ENCODE measurements around the gene HEPACAM.

DNA sequence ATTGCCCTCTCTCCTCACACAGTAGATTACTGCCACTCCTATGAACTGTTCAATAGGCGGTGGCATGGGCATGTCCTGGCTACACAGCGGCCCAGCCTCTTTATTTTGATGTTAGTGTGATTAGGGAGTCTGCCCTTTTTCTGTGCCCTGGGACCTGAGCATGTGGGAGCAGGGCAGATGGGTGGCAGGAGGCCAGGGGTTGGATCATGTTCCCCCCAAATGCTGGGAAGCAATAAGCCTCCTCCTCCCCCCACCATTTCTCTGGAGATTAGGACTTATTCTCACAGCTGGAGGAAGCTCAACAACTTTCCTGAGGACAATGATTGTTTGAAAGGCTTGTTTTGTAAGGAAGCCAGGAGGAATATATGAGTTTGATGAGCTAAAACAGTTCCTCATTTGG lies 15.9 kb downstream of the HEPACAM start:
- TF ChIP-seq, protein P1, sequence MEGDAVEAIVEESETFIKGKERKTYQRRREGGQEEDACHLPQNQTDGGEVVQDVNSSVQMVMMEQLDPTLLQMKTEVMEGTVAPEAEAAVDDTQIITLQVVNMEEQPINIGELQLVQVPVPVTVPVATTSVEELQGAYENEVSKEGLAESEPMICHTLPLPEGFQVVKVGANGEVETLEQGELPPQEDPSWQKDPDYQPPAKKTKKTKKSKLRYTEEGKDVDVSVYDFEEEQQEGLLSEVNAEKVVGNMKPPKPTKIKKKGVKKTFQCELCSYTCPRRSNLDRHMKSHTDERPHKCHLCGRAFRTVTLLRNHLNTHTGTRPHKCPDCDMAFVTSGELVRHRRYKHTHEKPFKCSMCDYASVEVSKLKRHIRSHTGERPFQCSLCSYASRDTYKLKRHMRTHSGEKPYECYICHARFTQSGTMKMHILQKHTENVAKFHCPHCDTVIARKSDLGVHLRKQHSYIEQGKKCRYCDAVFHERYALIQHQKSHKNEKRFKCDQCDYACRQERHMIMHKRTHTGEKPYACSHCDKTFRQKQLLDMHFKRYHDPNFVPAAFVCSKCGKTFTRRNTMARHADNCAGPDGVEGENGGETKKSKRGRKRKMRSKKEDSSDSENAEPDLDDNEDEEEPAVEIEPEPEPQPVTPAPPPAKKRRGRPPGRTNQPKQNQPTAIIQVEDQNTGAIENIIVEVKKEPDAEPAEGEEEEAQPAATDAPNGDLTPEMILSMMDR (IDR thresholded peaks at IDR 0.05): no peak
- TF ChIP-seq POLR2A (IDR thresholded peaks at IDR 0.05): no peak
